Measurements from ENCODE around the gene SEPTIN8. TPM values are rescaled to one million over a fixed set of nuclear protein-coding genes. Genes with fewer than 3 reads are reported as not detected.

SEPTIN8 gene
- total and polyA plus RNA-seq, 2 donors (not counting 3 experiments of a cell fraction or from before 2014, with no cell fraction given): 56.6 to 82.1 TPM

- DNase-seq (ENCODE audit: low read depth, low spot score) (peak; percentile 96), FAIRE-seq (peak; percentile 92)
- Histone ChIP-seq H4K20me1 (replicated peaks; ENCODE audit: control insufficient read depth, extremely low read depth, insufficient read depth, low read length) (no peaks in the 10 kb centered on the region), H3K27me3 (ENCODE audit: control insufficient read depth in 2 of 2, insufficient read depth in 2 of 2, low read length in 2 of 2) (peaks cover 1 to 4% of the 10 kb centered on the region in 2 experiments), H3K9ac (replicated peaks; ENCODE audit: extremely low read depth, insufficient read depth, low read length) (peak within 1 kb of the TSS; percentile 59), H3K4me2 (ENCODE audit: insufficient read depth, low read length) (peak within 1 kb of the TSS; percentile 84), H3K9me1 (replicated peaks; ENCODE audit: control insufficient read depth, extremely low read depth, insufficient read depth, low read length) (no peaks in the 10 kb centered on the region), H3K4me3 (replicated peaks in 1 of 3; ENCODE audit: insufficient read depth in 1 of 3, low read depth in 1 of 3, low read length in 3 of 3) (peak within 1 kb of the TSS; percentile 54 to 79 (median 72)), H3K36me3 (ENCODE audit: control insufficient read depth in 2 of 2, extremely low read depth in 1 of 2, insufficient read depth in 2 of 2, low read length in 2 of 2) (no peaks in the 10 kb centered on the region), H3K27ac (ENCODE audit: insufficient read depth, low read depth, low read length) (no peak within 1 kb of the TSS), H2AFZ (ENCODE audit: low read depth, low read length) (peak within 1 kb of the TSS; percentile 88), H3K4me1 (ENCODE audit: control insufficient read depth, extremely low read depth, insufficient read depth, low read length) (peaks cover 11% of the 10 kb centered on the region), H3K9me3 (replicated peaks; ENCODE audit: control insufficient read depth, insufficient read depth, low read length) (no peaks in the 10 kb centered on the region), H3K79me2 (ENCODE audit: control insufficient read depth, insufficient read depth, low read length) (peaks cover 4% of the 10 kb centered on the region)
- ChIA-PET CTCF (interaction anchor here (0.6 to 2.3 kb wide), 8 partner anchors 10 to 350 kb away, joined by 4 to 16 read pairs (median 6); partner anchors contain the start of gene CCNI2), POLR2A (interaction anchor here (0.5 kb wide), 2 partner anchors 23 to 290 kb away, joined by 4 to 5 read pairs; no protein-coding TSS in a partner anchor)
- no TSS peak for BruUV-seq (replicated peaks)
- TF ChIP-seq MAX (IDR thresholded peaks at IDR 0.05; ENCODE audit: insufficient read depth, insufficient read length): no peak
- TF ChIP-seq POLR2A (IDR thresholded peaks at IDR 0.05; ENCODE audit: low read depth, low read length): peak; percentile 80
- dilution Hi-C loops (cut with MboI; ENCODE audit: extremely low pct_ligation_motif_present, low sequenced_read_pairs): no loop called here
- intact Hi-C loops (cut with micrococcal nuclease): loop anchor here (5.0 kb wide), 1 partner anchor 130 kb away; the partner anchor contains the start of genes GDF9 and UQCRQ
These were observed 39.9 kb downstream of the SEPTIN8 start, which contains the start of gene KIF3A for GRCh38 chr5:132736853-132737833. Gene KIF3A (minus strand): TSS chr5:132737546. CDS start chr5:132737419, 127 bp downstream.

- TF ChIP-seq MYC (IDR thresholded peaks at IDR 0.05; ENCODE audit: low read depth, low read length) (no peak), EZH2 (IDR thresholded peaks at IDR 0.05; ENCODE audit: borderline replicate concordance, low read depth, low read length, severe bottlenecking) (no peak), MAX (IDR thresholded peaks at IDR 0.05; ENCODE audit: insufficient read depth, insufficient read length) (no peak), JUN (IDR thresholded peaks at IDR 0.05; ENCODE audit: borderline replicate concordance, insufficient read depth, insufficient read length, low read depth) (no peak), CTCF (IDR thresholded peaks at IDR 0.05; ENCODE audit: extremely low read depth in 1 of 2, insufficient read depth in 1 of 2, low read depth in 1 of 2, low read length in 2 of 2) (no peak), POLR2AphosphoS5 (IDR thresholded peaks at IDR 0.05; ENCODE audit: insufficient read depth, low read depth, low read length) (no peak), POLR2A (IDR thresholded peaks at IDR 0.05; ENCODE audit: low read depth, low read length) (no peak), FOS (IDR thresholded peaks at IDR 0.05; ENCODE audit: borderline replicate concordance, insufficient read depth, low read length) (no peak)
- Histone ChIP-seq H3K9ac (replicated peaks; ENCODE audit: extremely low read depth, insufficient read depth, low read length) (no peak overlapping the region), H3K4me2 (ENCODE audit: insufficient read depth, low read length) (no peak overlapping the region), H3K4me1 (ENCODE audit: control insufficient read depth, extremely low read depth, insufficient read depth, low read length) (peaks cover 11% of the 10 kb centered on the region), H3K79me2 (ENCODE audit: control insufficient read depth, insufficient read depth, low read length) (peaks cover 4% of the 10 kb centered on the region), H3K27ac (ENCODE audit: insufficient read depth, low read depth, low read length) (no peak overlapping the region), H4K20me1 (replicated peaks; ENCODE audit: control insufficient read depth, extremely low read depth, insufficient read depth, low read length) (no peaks in the 10 kb centered on the region), H2AFZ (ENCODE audit: low read depth, low read length) (no peak overlapping the region), H3K27me3 (ENCODE audit: control insufficient read depth in 2 of 2, insufficient read depth in 2 of 2, low read length in 2 of 2) (peaks cover 0 to 2% of the 10 kb centered on the region in 2 experiments), H3K36me3 (ENCODE audit: control insufficient read depth in 2 of 2, extremely low read depth in 1 of 2, insufficient read depth in 2 of 2, low read length in 2 of 2) (no peaks in the 10 kb centered on the region), H3K4me3 (replicated peaks in 1 of 3; ENCODE audit: insufficient read depth in 1 of 3, low read depth in 1 of 3, low read length in 3 of 3) (no peak overlapping the region), H3K9me3 (replicated peaks; ENCODE audit: control insufficient read depth, insufficient read depth, low read length) (no peaks in the 10 kb centered on the region), H3K9me1 (replicated peaks; ENCODE audit: control insufficient read depth, extremely low read depth, insufficient read depth, low read length) (no peaks in the 10 kb centered on the region)
- dilution Hi-C loops (cut with MboI; ENCODE audit: extremely low pct_ligation_motif_present, low sequenced_read_pairs): no loop called here
- ChIA-PET POLR2A (no interaction called here), CTCF (interaction anchor here (1.0 kb wide), 1 partner anchor 17 kb away, joined by 3 read pairs; no protein-coding TSS in a partner anchor)
- BruUV-seq (replicated peaks): no TSS peak
- no peak for FAIRE-seq
- DNase-seq (ENCODE audit: low read depth, low spot score): no peak
- intact Hi-C loops (cut with micrococcal nuclease): loop anchor here (5.0 kb wide), 1 partner anchor 133 kb away; the partner anchor contains the start of genes GDF9 and UQCRQ
These were observed 42.4 kb downstream of the SEPTIN8 start for GRCh38 chr5:132734687-132735086.

Data from endothelial cell of umbilical vein (primary cell).